T-helper 1 cell (primary cell): ENCODE data around the gene SPTB.
"Not testable (repeated sequence)": the region's sequence is repeated elsewhere in the genome, so short reads cannot be mapped to it uniquely, and the experiment has no call there.

Source experiments
- DNase-seq, 5 donors: peaks; one replicate each; pipeline ENCODE4 v3.0.0-alpha.2; 2012 to 2020

The SPTB gene

GRCh38 chr14:64815257-64815656, 64.5 kb downstream of the SPTB start:
- no peak for DNase-seq

DNA sequence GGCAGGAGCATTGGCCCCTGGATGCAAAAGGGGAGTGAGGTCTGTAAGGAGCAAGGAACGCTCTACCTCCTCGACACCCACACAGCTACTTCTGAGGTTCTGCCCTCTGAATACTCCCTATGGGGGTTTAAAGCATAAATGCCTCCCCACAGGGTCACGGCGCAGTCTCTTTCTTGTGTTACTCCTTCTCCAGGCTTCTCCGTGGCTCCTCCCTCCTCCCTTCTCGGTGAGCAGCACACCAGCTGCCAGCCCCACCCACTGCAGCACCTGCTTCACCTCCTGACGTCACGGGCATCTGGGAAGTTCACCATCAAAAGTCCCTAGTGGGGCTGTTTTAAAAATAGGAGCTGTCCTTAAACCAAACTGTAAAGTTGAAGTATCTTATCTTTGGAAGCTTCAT, 67.3 kb downstream of the SPTB start:
- DNase-seq: peak in 2 of 5 donors; percentile 15 to 43

- no peak for DNase-seq
Measured at GRCh38 chr14:64811676-64812075, 68.0 kb downstream of the SPTB start.

- DNase-seq: no peak
Measured at GRCh38 chr14:64808449-64808848, 71.3 kb downstream of the SPTB start.

GRCh38 chr14:64807551-64807950, 72.2 kb downstream of the SPTB start:
- no peak for DNase-seq

DNA sequence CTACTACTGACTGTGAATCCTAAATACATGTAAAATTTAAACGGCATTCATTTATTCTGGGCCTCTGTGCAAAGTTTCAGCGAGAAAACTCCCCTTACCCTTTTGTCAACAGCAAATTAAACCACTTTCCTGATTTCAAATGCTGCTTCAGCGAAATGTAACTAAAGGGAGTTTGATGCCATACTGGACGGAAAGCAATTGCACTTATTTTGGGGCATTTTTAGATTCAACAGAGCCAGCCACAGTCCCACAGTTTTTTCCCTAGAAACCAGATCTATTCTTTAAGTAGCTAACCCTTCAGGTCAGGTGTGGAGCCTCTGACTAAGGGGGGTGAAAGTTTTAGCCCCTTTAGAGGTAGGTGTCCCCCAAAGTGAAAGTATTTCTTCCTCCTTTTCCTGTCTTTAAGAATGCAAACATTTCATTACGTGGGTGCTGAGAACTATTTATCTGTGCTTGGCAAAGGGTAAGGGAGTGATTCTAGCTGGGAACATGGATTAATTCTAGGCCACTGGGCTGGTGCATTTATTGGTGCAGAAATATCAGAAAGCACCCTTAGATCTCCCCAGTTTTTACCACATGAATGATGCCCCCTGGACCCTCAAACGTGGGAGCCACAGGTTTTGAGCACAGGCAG, 72.7 kb downstream of the SPTB start:
- no peak for DNase-seq

GRCh38 chr14:64806202-64806861, 73.4 kb downstream of the SPTB start:
- DNase-seq: no peak

DNA sequence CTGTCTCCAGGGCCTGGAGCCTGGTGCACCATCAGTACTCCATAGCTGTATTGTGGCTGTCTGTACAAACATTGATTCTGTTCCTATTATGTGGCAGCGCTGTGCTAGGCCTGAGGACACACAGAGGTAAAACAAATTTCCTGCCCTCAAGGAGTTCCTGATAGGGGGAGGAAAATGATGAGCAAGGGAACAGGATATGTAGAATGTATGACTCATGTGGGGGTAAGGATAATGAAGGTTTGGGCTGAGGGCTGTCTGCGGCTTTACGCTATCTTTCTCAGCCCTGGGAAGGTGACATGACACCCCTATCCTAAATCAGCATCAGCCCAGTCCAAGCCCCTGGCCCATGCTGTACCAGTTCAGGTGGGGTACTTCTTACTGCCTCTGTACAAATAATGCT, 74.1 kb downstream of the SPTB start:
- DNase-seq: not testable (repeated sequence)

DNA sequence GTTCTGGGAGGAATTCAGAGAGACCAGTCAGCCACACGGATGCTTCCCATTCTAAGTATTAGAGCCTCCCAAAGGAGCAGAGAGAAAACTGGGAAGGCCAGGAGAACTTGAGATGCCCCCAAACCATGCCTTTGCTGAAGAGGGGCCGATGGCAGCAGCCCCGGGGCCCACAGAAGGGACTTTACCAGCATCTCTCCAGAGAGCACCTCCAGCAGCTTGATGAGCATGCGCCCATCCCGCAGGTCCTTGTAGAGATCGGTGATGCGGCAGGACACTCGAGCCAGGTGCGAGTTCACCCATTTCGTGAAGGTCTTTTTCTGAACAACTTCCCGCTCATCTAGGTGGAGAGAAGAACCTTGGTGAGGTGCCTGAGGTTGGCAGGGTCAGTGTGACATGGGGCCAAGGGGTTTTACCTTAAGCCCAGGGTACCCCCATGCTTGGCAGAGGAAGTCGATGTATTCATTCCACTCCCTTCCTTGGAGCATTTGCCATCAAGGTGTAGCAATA, 74.9 kb downstream of the SPTB start:
- DNase-seq: no peak

- no peak for DNase-seq
Measured at GRCh38 chr14:64801800-64802199, 77.9 kb downstream of the SPTB start.

GRCh38 chr14:64801046-64801445, 78.7 kb downstream of the SPTB start:
- no peak for DNase-seq

GRCh38 chr14:64800000-64800399, 79.7 kb downstream of the SPTB start:
- DNase-seq: no peak

DNA sequence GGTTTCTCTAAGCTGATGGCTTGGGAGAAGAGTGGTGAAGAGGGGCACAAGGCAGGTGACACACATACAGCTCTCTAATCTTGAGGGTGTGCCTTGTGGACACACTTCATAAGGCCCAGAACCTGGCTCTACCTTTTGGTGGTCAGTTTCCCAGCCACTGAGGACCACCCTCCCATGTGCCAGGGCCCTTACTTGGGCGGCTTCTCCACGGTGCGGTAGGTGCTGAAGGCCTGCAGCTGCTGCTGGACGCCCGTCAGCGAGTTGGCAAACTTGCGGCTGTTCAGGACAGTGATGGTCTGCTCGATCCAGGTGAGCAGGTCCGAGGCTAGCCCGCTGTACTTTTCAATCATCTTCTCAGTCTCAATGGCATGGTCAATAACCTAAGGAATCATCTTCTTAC, 80.2 kb downstream of the SPTB start:
- no peak for DNase-seq

GRCh38 chr14:64796369-64796768, 83.3 kb downstream of the SPTB start:
- DNase-seq: no peak

- no peak for DNase-seq
Measured at GRCh38 chr14:64795921-64796320, 83.8 kb downstream of the SPTB start.

GRCh38 chr14:64795211-64795610, 84.5 kb downstream of the SPTB start:
- no peak for DNase-seq

GRCh38 chr14:64792871-64793560, 86.7 kb downstream of the SPTB start:
- no peak for DNase-seq

- no peak for DNase-seq
Measured at GRCh38 chr14:64792231-64792630, 87.5 kb downstream of the SPTB start.

DNA sequence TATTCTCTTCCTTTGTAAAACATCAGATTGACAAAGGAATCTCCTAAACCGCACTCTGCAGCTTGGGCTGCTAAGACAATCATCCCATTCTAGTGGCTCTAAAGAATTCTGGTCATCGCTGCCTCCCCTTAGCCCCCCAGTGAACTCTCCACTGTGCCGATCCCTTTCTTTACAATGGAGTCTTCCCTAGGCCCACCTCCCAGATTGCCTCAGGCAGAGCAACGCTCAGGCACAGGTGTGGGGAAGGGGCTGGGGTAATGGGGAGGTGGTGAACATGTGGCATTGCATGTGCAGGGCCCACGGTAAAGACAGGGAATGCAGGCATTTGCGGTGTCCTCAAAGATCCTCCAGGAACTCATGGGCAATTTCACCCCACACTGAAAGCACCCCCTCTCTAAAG, 89.2 kb downstream of the SPTB start:
- DNase-seq: no peak

- DNase-seq: no peak
Measured at GRCh38 chr14:64789696-64790095, 90.0 kb downstream of the SPTB start.

GRCh38 chr14:64788706-64789105, 91.0 kb downstream of the SPTB start:
- no peak for DNase-seq

DNA sequence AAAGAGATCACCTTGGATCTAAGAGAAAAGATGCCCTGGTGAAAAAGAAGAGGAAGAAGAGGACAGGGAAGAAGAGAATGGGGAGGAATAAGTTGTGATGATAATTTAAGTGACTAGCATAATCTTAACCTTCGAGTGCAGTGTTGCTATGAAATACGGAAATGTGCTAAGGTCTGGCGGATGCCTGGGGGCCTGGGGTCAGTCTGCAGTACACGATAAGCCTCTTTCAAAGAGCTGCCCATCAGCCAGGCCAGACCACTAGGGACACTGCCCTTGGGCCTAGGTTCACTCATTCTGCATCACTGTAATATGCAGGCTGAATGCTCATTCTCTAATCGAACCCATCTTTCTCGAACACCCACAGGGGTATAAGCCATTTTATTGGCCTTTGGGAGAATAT, 92.1 kb downstream of the SPTB start:
- DNase-seq: no peak

DNA sequence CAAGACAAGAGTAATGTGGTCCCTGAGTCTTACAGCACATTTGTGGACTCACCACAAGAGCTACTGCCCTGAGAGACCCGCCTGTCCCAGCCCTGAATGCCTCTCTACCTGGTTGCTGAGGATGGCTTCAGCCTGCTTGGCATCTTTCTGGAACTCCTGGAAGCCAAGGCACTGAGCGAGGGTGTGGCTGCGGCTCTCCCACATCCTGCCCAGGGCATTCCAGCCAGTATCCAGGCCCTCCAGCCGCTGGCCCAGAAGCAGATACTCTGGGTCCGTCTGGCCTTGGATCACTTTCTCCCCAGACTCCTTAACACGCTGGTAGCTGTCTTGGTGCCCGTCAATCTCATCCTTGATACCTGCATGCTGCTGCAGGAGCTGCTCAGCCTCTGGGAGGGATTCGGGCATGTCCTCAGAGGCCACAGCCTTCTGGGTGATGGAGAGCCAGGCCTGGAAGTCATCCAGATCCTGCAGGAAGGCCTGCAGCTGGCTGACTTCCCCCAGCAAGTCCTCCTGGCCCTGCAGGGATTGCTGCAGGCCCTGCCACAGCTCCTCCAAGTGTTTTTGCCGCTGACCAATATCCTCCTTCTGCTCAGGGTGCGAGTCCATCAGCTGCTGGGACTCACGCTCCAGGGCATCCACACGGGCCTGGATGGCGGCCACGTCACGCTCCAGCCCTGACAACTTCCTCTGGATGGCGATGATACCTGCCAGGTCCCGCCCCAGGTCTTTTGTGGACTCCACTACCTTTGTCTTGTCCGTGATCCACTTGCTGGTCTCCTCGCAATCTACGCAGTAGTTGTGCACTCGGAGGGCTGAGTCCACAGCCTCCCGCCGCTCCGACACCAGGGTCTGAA, 93.2 kb downstream of the SPTB start:
- no peak for DNase-seq
